Osteoblast (primary cell): ENCODE measurements around the gene NDFIP2. TPM values are rescaled to one million over a fixed set of nuclear protein-coding genes. Genes with fewer than 3 reads are reported as not detected.

Source experiments
- DNase-seq: peaks from one replicate; pipeline ENCODE4 v3.0.0; 2011; ENCODE audit warnings: low spot score, mixed read lengths; ENCODE audit not compliant: insufficient read length; ENCODE audit errors: missing footprints
- H2AFZ ChIP-seq: 2 replicates; pipeline ENCODE4 v1.6.0; 2011; ENCODE audit warnings: mild to moderate bottlenecking, low read length
- H3K27ac ChIP-seq: 2 replicates; pipeline ENCODE4 v1.5.1; 2011; ENCODE audit warnings: mild to moderate bottlenecking, low read depth, low read length, moderate library complexity
- H3K27me3 ChIP-seq: 2 replicates; pipeline ENCODE4 v1.6.0; 2012; ENCODE audit warnings: mild to moderate bottlenecking, control low read depth, inconsistent platforms, low read length, moderate library complexity; ENCODE audit not compliant: insufficient read depth
- H3K36me3 ChIP-seq: 2 replicates; pipeline ENCODE4 v1.5.1; 2011; ENCODE audit warnings: mild to moderate bottlenecking, low read length, control low read depth, moderate library complexity; ENCODE audit not compliant: insufficient read depth
- H3K4me1 ChIP-seq: 2 replicates; pipeline ENCODE4 v1.5.1; 2011; ENCODE audit warnings: mild to moderate bottlenecking, low read length, control low read depth, moderate library complexity; ENCODE audit not compliant: insufficient read depth
- H3K4me2 ChIP-seq: 2 replicates; pipeline ENCODE4 v1.6.0; 2011; ENCODE audit warnings: mild to moderate bottlenecking, low read length; ENCODE audit not compliant: insufficient read depth
- H3K4me3 ChIP-seq: fragments of 200-600 bp; sonication (generic); 3 replicates; pipeline ENCODE4 v1.5.1; 2012; ENCODE audit warnings: mild to moderate bottlenecking, low read length, inconsistent platforms; ENCODE audit not compliant: insufficient read depth
- H3K79me2 ChIP-seq: 2 replicates; pipeline ENCODE4 v1.6.0; 2012; ENCODE audit warnings: mild to moderate bottlenecking, low read length, control low read depth, inconsistent platforms; ENCODE audit not compliant: insufficient read depth
- H3K9me3 ChIP-seq: 2 replicates; pipeline ENCODE4 v1.5.1; 2011; ENCODE audit warnings: low read depth, low read length, control low read depth
- H4K20me1 ChIP-seq: 2 replicates; pipeline ENCODE4 v1.6.0; 2012; ENCODE audit warnings: mild to moderate bottlenecking, low read length, control low read depth; ENCODE audit not compliant: insufficient read depth
- total RNA-seq: library from RNA; depleted of rRNA; stranded (reverse); fragments of >200 nt; gene quantifications from 2 replicates; pipeline ENCODE4 v1.2.3, GENCODE V29; 2012
- TF ChIP-seq, protein P1 (sequence below): IDR thresholded peaks from 2 replicates; pipeline ENCODE4 v1.5.1; 2011; ENCODE audit warnings: mild to moderate bottlenecking, low read depth, low read length, moderate library complexity; ENCODE audit errors: extremely low read depth

NDFIP2 gene
- total RNA-seq, 1 donor, result 56.5 TPM

GRCh38 chr13:79485014-79485811 is 4.3 kb downstream of the NDFIP2 start:
- Histone ChIP-seq H3K4me3 (peak overlapping the region; percentile 4), H3K27ac (peak overlapping the region; percentile 92), H3K4me2 (peak overlapping the region; percentile 57), H3K36me3 (peaks cover 8% of the 10 kb centered on the region), H4K20me1 (peaks cover 6% of the 10 kb centered on the region), H3K27me3 (no peaks in the 10 kb centered on the region), H3K79me2 (peaks cover 85% of the 10 kb centered on the region), H2AFZ (no peak overlapping the region), H3K9me3 (no peaks in the 10 kb centered on the region), H3K4me1 (peaks cover 44% of the 10 kb centered on the region)
- TF ChIP-seq, protein P1, sequence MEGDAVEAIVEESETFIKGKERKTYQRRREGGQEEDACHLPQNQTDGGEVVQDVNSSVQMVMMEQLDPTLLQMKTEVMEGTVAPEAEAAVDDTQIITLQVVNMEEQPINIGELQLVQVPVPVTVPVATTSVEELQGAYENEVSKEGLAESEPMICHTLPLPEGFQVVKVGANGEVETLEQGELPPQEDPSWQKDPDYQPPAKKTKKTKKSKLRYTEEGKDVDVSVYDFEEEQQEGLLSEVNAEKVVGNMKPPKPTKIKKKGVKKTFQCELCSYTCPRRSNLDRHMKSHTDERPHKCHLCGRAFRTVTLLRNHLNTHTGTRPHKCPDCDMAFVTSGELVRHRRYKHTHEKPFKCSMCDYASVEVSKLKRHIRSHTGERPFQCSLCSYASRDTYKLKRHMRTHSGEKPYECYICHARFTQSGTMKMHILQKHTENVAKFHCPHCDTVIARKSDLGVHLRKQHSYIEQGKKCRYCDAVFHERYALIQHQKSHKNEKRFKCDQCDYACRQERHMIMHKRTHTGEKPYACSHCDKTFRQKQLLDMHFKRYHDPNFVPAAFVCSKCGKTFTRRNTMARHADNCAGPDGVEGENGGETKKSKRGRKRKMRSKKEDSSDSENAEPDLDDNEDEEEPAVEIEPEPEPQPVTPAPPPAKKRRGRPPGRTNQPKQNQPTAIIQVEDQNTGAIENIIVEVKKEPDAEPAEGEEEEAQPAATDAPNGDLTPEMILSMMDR, result no peak
- DNase-seq, result peak; percentile 77

DNA sequence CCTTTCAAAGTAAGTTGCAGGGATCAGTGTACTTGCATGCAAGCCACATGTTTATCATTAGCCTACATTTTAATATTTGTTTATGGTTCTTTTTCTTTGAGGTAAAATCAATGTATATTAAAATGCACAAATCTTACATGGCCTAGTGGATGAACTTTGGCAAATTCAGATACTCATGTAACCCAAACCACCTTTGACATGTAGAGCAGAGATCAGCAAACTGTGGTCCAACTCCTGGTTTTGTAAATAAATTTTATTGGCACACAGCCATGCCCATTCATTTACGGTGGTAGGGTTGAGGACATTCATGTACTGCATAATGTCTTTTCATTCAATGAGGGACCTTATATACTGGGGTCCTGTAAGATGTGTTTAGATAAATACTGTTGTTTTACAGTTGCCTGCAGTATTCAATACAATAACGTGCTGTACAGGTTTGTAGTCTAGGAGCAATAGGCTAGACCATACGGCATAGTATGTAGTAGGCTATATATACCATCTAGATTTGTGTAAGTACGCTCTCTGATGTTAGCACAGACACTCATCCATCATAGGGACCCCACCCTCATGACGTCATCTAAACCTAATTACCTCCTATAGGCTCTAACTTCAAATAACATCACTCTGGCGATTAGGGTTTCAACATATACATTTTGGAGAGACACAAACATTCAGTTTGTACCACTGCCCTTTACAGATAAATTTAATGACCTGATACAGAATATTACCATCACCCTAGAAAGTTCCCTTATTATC is 5.7 kb downstream of the NDFIP2 start:
- Histone ChIP-seq H3K27me3 (no peaks in the 10 kb centered on the region), H3K4me3 (no peak overlapping the region), H4K20me1 (peaks cover 11% of the 10 kb centered on the region), H2AFZ (no peak overlapping the region), H3K9me3 (no peaks in the 10 kb centered on the region), H3K4me1 (peaks cover 58% of the 10 kb centered on the region), H3K36me3 (peaks cover 8% of the 10 kb centered on the region), H3K4me2 (no peak overlapping the region), H3K27ac (peak overlapping the region; percentile 92), H3K79me2 (peaks cover 94% of the 10 kb centered on the region)
- DNase-seq, result no peak
- TF ChIP-seq, protein P1, result no peak

DNA sequence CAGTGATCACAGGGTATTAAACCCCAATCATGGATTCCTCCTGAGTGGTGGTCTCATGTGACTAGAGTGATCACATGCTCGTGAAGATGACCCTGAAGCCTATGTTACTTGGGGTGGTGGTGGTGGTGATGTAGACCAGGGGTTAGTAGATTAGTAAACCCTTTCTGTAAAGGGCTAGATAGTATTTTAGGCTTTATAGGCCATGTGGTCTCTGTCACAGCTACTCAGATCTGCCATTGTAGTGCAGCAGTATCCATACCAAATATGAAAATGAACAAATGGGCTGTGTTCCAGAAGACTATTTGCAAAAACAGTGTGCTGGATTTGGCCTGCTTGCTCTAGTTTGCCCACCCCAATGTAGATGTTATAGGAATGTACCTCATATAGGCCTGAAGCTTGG is 9.4 kb downstream of the NDFIP2 start:
- Histone ChIP-seq H3K9me3 (no peaks in the 10 kb centered on the region), H3K27me3 (no peaks in the 10 kb centered on the region), H3K36me3 (peaks cover 8% of the 10 kb centered on the region), H3K4me2 (no peak overlapping the region), H2AFZ (no peak overlapping the region), H3K79me2 (peaks cover 94% of the 10 kb centered on the region), H4K20me1 (peaks cover 35% of the 10 kb centered on the region), H3K4me3 (no peak overlapping the region), H3K4me1 (peaks cover 39% of the 10 kb centered on the region), H3K27ac (peak overlapping the region; percentile 88)
- TF ChIP-seq, protein P1, result no peak
- DNase-seq, result no peak

DNA sequence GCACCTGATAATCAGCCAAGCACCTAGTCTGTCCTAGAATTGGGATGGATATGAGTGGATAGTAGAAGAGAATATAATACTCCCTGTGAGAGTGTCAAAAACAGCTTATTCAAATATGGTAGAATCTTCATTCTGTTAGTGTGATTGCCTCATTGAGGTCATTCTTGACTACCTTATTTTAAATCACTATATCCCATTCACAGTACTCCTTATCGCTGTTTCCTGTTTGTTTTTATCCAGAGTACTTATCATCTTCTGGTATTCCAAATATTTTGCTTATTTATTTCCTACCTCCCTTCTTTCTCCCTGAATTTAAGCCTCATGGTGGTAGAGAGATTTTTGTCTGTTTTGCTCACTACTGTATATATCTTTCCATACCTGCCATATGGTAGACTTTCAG is 9.9 kb downstream of the NDFIP2 start:
- H3K27ac ChIP-seq, result peak overlapping the region; percentile 88
- no peaks in the 10 kb centered on the region for H3K9me3 ChIP-seq
- H3K4me1 ChIP-seq, result peaks cover 34% of the 10 kb centered on the region
- DNase-seq, result no peak
- no peak overlapping the region for H3K4me3 ChIP-seq
- H3K79me2 ChIP-seq, result peaks cover 94% of the 10 kb centered on the region
- peak overlapping the region; percentile 68 for H3K4me2 ChIP-seq
- peaks cover 8% of the 10 kb centered on the region for H3K36me3 ChIP-seq
- TF ChIP-seq, protein P1, result no peak
- H4K20me1 ChIP-seq, result peaks cover 35% of the 10 kb centered on the region
- H2AFZ ChIP-seq, result no peak overlapping the region
- H3K27me3 ChIP-seq, result no peaks in the 10 kb centered on the region
